Activated T-cell treated with anti-CD3 and anti-CD28 coated beads, Interleukin-2, amount 50 U/mL, for 4 hours (primary cell): ENCODE results near the gene DHRS7B. TPM values are rescaled to one million over a fixed set of nuclear protein-coding genes. Genes with fewer than 3 reads are reported as not detected.
"Not testable (repeated sequence)": the region's sequence is repeated elsewhere in the genome, so short reads cannot be mapped to it uniquely, and the experiment has no call there.

Experiments used
- ATAC-seq, 2 donors: fragments of 200-7000 bp; cut with Tn5 transposase; one replicate each; pipeline ENCODE4 v1.10.0; 2021
- DNase-seq: peaks from one replicate; pipeline ENCODE4 v3.0.0-alpha.2; 2020
- H3K27me3 Mint-ChIP-seq: one replicate; pipeline ENCODE4 v1.8.0; 2021; ENCODE audit warnings: low read depth, mixed read lengths
- H3K36me3 Mint-ChIP-seq: one replicate; pipeline ENCODE4 v1.8.0; 2022; ENCODE audit warnings: mixed read lengths; ENCODE audit not compliant: insufficient read depth
- H3K4me1 Mint-ChIP-seq: one replicate; pipeline ENCODE4 v1.8.0; 2021; ENCODE audit warnings: low read depth, mixed read lengths
- H3K4me3 Mint-ChIP-seq: one replicate; pipeline ENCODE4 v1.8.0; 2021; ENCODE audit warnings: mild to moderate bottlenecking, moderate library complexity, mixed read lengths
- H3K9me3 Mint-ChIP-seq: one replicate; pipeline ENCODE4 v1.8.0; 2021; ENCODE audit warnings: mixed read lengths
- total RNA-seq, 3 donors: library from RNA; stranded (reverse); gene quantifications; one replicate each; pipeline ENCODE4 v1.2.1, GENCODE V29; 2021

DHRS7B gene
- total RNA-seq, 3 donors from 2014 or later = 13.3 to 17.1 (median 15.8) TPM

DNA sequence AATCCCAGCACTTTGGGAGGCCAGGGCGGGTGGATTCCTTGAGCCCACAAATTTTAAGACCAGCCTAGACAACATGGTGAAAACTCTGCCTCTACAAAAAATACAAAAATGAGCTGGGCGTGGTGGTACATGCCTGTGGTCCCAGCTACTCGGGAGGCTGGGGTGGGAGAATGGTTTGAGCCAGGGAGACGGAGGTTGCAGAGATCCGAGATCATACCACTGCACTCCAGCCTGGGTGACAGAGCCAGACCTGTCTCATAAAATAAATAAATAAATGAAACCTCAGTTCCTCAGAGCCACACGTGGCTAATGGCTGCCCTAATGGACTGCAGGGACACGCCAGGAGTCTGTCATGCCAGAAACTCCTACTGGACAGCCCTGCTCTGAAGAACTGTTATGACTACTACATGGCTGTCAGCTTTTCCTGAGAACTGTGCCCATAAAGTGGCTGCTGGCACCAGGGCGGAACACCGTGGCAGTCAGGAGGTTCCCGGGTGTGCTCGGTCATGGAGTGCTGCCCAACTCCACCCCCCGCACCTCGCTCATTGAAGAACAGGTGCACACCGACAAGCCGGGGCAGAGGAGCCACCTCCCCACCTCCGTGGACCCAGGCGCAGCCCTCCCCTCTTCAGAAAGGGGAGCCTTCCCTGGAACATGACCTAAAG, 82.9 kb downstream of the DHRS7B start:
- Mint-ChIP-seq H3K4me3 (no peak overlapping the region), H3K27me3 (no peaks in the 10 kb centered on the region), H3K36me3 (peaks cover 1% of the 10 kb centered on the region), H3K4me1 (peaks cover 52% of the 10 kb centered on the region), H3K9me3 (no peaks in the 10 kb centered on the region)
- no peak for ATAC-seq
- DNase-seq = no peak

DNA sequence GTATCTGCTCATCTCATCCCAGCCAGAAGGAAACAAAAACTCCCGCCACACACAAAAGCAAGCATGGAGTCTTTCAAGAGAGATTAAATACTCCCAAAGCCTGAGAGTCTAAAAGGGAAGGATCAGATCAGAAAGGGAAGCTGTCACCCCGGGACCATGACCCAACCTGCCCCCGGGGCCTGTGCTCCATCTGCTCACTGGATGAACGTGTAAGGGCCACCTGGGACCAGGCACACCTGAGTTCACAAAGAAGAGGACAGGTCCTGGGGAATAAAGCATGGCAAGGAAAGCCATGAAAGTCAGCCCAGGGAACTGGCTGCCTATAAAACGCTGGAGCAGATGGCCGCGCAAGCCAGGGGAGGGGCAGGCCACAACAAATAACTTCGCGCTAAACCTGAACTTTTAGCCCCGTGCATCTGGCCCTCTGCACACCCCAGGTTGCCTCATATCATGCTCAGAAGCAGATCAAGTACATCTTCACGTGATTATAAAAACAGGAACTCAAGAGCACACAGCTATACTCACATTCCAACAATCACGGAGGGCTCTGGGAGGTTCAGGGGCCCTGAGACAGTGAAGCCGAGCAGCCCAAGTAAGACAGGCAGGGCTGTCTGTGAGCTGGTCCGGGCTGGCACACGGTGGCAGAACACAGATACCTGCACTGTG, 83.8 kb downstream of the DHRS7B start:
- no peak for DNase-seq
- H3K36me3 Mint-ChIP-seq = peaks cover 1% of the 10 kb centered on the region
- H3K9me3 Mint-ChIP-seq = no peaks in the 10 kb centered on the region
- H3K4me3 Mint-ChIP-seq = no peak overlapping the region
- H3K27me3 Mint-ChIP-seq = no peaks in the 10 kb centered on the region
- H3K4me1 Mint-ChIP-seq = peaks cover 52% of the 10 kb centered on the region
- ATAC-seq = no peak

DNA sequence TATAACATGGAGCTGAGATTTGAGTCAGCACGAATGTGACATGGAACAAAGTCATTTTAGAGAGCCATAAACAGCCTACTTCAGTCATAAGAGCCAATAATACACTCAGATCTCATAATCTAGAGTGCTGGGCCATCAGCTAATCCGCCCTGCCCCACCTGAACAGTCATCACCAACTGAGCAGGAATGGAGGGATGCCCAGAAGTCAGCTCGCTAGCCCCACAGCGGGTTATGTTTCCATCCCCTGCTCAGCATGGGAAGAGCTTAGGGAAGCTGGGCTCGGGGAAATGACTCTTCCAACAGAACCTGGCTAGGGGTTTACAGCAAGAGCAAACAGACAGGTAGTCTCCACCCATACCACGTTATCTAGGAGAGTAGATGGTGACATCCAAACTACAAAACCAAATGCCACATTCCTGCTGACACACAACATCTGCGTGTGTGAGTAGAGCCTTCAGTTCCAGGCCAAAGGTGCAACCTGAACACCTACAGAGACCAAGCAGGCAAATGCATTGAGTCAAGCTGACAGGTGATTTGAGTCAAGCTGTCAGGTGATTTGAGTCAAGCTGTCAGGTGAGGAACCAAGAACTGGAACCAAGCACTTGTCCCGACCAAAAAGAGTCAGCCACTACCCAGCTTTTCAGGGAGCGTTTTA, 85.2 kb downstream of the DHRS7B start:
- no peaks in the 10 kb centered on the region for H3K27me3 Mint-ChIP-seq
- DNase-seq = no peak
- peak overlapping the region; percentile 94 for H3K4me3 Mint-ChIP-seq
- no peak for ATAC-seq
- H3K4me1 Mint-ChIP-seq = peaks cover 58% of the 10 kb centered on the region
- peaks cover 1% of the 10 kb centered on the region for H3K36me3 Mint-ChIP-seq
- no peaks in the 10 kb centered on the region for H3K9me3 Mint-ChIP-seq

DNA sequence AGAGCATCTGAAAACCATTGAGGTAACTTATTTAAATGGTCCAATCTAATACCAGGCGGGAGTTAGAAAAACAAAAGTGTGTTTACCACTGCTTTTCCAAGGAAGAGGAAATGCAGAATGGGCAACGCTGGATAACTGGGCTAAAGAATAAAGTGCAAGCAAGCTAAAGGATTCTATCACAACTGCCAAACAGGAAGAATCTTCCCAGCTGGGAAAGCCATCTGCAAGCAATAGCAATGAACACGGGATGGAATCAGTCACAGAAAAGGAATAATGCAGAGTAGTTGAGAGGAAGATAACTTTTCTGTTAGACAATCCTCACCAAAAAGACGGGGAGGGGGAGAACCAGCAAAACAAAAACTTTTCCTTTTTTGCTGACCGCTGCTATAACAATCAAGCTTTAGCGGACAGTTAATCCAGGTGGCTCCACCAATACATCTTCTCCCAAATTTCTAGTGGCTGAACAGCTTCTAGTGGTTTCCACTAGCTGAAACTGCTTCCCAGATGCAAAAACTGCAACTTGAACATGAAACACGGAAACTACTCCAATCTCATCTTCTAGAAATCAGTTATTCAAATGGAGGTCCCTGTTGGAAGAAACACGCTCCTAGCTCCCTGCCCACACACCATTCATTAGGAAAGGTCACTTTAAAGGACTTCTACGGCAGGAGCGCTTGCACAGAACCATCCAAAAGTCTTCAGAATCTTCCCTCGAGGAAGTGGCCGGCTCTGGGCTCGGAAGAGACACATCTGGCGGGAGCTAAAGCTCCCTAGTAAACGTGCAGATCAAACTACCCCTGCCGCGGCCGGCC, 86.3 kb downstream of the DHRS7B start:
- Mint-ChIP-seq H3K4me1 (peaks cover 60% of the 10 kb centered on the region), H3K9me3 (no peaks in the 10 kb centered on the region), H3K4me3 (peak overlapping the region; percentile 94), H3K36me3 (peaks cover 1% of the 10 kb centered on the region), H3K27me3 (no peaks in the 10 kb centered on the region)
- ATAC-seq (no peak), DNase-seq (no peak)

DNA sequence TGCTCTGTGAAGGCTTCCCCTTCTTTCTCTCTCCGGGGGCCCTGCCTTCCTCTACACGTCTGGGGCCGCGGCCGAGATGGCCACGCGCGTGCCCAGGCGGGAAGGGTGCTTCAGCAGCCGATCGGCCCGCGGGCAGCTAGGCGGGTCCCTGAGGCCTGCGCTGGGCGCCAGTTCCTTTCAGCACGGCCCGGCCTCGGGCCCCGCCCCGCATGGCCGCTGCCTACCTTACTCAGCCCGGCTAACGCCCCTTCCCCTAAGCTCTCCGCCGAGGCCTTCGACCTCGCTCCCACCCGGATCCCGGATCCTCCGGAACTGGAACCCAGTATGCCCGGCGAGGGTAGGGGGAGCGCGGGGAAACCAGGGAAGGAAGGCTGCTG, 86.9 kb downstream of the DHRS7B start:
- H3K36me3 Mint-ChIP-seq = peaks cover 2% of the 10 kb centered on the region
- H3K4me3 Mint-ChIP-seq = peak overlapping the region; percentile 94
- no peaks in the 10 kb centered on the region for H3K27me3 Mint-ChIP-seq
- no peaks in the 10 kb centered on the region for H3K9me3 Mint-ChIP-seq
- peak; percentile 14 for DNase-seq
- peaks cover 63% of the 10 kb centered on the region for H3K4me1 Mint-ChIP-seq
- ATAC-seq = peak; percentile 7 to 18

DNA sequence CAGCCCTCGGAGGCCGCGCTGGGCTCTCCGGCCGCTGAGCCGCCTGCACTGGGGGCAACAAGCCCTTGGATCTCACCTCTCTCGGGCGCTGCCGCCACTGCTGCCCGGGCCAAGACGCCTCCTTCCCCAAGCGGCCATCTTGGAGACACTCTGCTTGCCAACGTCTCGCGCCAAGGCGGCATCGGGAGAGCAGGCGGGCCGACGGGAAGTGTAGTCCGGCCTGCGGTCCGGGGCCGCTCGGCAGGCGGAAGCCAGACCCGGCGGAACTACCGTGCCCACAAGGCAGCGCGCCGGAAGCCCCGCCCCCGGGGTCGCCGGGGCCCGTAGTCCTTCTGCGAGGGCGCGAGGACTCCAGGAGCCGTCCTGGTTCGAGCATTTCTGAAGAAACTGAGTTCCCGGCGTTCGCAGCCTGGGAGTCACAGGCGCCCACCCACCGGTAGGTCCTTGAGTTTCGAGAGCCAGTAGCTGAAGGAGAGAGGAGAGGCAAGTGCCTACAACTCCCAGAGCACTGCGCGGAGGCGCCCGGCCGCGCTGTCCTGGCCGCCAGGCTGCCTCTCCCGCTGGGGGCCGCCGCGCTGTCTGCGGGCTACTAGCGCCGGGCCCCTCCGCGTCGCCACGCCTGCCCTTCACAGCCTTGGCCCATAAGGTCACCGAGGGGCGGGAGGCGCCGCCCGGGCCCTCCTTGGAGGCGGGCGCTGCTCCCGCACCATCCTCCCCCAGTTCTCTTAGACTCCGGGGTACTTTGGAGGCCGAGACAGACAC, 87.4 kb downstream of the DHRS7B start, which contains the start of gene TMEM11:
TSS of gene TMEM11 (minus strand) at position 147 of the 762 bp plus-strand sequence. CDS start at position 138, 9 bp downstream.
- Mint-ChIP-seq H3K4me1 (peaks cover 64% of the 10 kb centered on the region), H3K36me3 (peaks cover 3% of the 10 kb centered on the region), H3K9me3 (no peaks in the 10 kb centered on the region), H3K4me3 (peak within 1 kb of the TSS; percentile 94), H3K27me3 (no peaks in the 10 kb centered on the region)
- ATAC-seq (peak; percentile 93 to 94), DNase-seq (peak; percentile 92)

DNA sequence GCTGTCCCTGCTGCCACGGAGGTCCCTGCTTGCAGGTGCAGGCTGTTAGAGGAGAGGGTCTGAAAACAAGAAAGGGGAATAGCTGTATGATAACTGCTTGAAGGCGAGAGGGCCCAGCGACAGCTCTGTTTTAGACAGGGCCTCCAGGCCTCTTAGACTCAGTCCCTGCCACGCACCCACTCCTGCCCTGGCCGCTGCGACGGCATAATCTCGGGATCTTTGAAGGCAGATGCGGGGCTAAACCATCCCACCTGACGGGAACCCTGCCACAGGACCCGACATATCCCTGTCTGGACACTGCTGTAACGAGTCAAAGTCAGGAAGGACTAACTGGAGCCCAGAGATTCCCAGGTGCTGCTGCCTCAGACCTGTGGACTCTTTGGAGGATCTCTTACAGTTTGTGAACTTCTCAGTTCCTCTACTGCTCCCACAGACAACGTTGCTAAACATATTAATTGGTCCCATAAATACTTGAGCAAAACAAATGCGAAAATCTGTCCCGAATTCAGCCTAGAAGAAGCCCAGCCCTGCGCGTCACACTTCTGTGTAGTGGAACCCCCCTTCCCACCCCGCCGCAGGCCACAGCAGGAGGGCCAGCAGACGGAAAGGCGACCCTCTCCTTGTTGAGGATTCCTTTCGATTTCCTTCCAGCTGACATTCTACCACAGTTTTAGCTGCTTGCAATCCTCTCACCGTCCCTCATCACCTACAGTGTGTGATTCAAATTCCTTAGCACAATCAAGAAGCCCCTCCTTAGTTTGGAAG, 88.2 kb downstream of the DHRS7B start:
- Mint-ChIP-seq H3K36me3 (peaks cover 3% of the 10 kb centered on the region), H3K4me1 (peaks cover 61% of the 10 kb centered on the region), H3K27me3 (no peaks in the 10 kb centered on the region), H3K4me3 (peak overlapping the region; percentile 94), H3K9me3 (no peaks in the 10 kb centered on the region)
- peak; percentile 0 for ATAC-seq
- no peak for DNase-seq

DNA sequence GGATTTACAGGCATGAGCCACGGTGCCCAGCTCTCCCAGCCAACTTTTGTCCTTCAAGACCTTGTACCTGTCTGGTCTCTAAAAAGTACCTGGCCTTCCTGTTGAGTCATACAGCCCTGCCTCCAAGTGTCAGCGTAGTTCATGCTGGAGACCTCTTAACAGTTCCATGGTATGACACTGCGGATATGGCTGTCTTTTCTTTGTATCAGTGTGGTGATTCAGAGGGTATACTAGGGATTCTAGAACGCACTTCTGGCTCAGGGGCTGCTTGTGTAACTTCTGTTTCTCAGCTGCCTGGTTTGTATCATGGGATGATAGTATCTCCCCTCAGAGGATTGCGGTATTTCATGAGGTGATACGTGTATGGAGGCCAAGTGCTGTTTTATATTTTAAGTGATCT, 89.2 kb downstream of the DHRS7B start:
- Mint-ChIP-seq H3K9me3 (no peaks in the 10 kb centered on the region), H3K27me3 (no peaks in the 10 kb centered on the region), H3K4me1 (peaks cover 52% of the 10 kb centered on the region), H3K4me3 (peak overlapping the region; percentile 94), H3K36me3 (peaks cover 3% of the 10 kb centered on the region)
- ATAC-seq = no peak
- DNase-seq = no peak

DNA sequence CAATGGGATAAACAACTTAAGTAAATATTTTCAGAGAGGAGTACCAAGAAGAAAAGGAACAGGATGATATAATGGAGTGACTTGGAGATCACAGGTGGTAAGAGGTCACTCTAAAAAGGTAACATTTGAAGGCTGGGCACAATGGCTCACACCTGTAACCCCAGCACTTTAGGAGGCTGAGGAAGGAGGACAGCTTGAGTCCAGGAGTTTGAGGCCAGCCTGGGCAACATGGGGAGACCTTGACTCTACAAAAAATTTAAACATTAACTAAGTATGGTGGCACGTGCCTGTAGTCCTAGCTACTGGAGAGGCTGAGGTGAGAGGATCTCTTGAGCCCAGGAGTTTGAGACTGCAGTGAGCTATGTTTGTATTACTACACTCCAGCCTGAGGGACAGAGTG, 90.6 kb downstream of the DHRS7B start:
- Mint-ChIP-seq H3K9me3 (peaks cover 4% of the 10 kb centered on the region), H3K36me3 (peaks cover 11% of the 10 kb centered on the region), H3K4me1 (peaks cover 38% of the 10 kb centered on the region), H3K27me3 (no peaks in the 10 kb centered on the region), H3K4me3 (peak overlapping the region; percentile 46)
- DNase-seq = no peak
- ATAC-seq = no peak

DNA sequence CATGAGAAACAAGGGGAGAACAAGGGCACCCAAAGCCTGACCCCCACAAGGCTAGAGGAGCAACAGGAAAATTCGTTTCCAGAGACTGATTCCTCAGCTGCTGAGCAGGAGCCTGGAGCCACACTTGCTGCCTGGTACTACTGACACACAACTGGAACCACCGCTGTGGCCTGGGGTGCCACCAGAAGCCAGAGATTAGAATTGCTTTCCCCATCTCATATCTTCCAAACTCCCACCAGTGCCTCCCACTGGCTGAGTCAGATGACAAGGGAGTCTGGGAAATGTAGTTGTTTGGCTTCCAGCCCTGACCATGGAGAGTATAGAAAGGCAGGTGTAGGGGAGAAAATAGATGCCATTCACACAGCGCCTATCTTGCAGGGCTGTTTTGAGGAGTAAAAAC, 91.3 kb downstream of the DHRS7B start:
- Mint-ChIP-seq H3K36me3 (peaks cover 14% of the 10 kb centered on the region), H3K4me3 (no peak overlapping the region), H3K4me1 (peaks cover 32% of the 10 kb centered on the region), H3K9me3 (peaks cover 4% of the 10 kb centered on the region), H3K27me3 (no peaks in the 10 kb centered on the region)
- ATAC-seq (no peak), DNase-seq (no peak)

DNA sequence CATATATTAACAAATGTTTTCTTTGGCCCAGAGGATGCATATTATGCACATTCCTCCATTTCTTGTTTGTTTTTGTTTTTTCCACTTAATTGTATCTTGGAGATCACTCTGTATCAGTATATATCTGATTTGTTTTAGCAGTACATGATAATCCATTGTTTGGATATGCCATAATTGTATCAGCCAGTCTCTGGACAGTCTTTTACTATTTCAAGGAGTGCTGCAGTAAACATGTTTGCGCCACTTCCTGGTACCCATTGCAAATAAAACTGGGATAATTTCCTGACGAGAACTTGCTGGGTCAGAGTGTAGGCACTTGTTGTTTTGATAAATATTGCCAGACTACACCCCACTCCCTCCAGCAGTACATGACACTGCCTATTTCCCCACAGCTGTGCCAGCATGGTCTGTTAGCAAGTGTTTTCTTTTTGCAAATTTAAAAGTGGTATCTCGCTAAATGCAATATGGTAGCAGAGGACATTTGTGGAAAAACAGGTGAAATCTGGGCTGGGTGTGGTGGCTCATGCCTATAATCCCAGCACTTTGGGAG, 92.1 kb downstream of the DHRS7B start:
- DNase-seq = no peak
- peaks cover 28% of the 10 kb centered on the region for H3K4me1 Mint-ChIP-seq
- no peak overlapping the region for H3K4me3 Mint-ChIP-seq
- H3K9me3 Mint-ChIP-seq = peaks cover 4% of the 10 kb centered on the region
- ATAC-seq = no peak
- no peaks in the 10 kb centered on the region for H3K27me3 Mint-ChIP-seq
- H3K36me3 Mint-ChIP-seq = peaks cover 14% of the 10 kb centered on the region

DNA sequence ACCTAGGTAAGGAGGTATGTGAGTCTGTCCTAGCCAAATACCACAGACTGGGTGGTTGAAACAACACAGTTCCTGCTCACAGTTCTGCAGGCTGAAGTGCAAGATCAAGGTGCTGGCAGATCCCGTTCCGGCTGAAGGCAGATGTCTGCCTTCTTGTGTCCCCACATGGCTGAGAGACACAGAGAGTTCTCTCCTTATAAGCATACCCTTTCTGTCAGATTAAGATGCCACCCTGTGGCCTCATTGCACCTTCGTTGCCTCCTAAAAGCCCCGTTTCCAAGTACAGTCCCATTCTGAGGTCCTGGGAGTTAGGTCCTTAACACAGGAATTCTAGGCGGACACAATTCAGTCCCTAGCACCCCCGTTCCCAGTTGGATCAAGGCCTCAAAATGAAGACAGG, 96.3 kb downstream of the DHRS7B start:
- H3K4me3 Mint-ChIP-seq = no peak overlapping the region
- H3K9me3 Mint-ChIP-seq = peaks cover 4% of the 10 kb centered on the region
- ATAC-seq = no peak
- peaks cover 14% of the 10 kb centered on the region for H3K36me3 Mint-ChIP-seq
- peaks cover 3% of the 10 kb centered on the region for H3K4me1 Mint-ChIP-seq
- H3K27me3 Mint-ChIP-seq = no peaks in the 10 kb centered on the region
- no peak for DNase-seq

DNA sequence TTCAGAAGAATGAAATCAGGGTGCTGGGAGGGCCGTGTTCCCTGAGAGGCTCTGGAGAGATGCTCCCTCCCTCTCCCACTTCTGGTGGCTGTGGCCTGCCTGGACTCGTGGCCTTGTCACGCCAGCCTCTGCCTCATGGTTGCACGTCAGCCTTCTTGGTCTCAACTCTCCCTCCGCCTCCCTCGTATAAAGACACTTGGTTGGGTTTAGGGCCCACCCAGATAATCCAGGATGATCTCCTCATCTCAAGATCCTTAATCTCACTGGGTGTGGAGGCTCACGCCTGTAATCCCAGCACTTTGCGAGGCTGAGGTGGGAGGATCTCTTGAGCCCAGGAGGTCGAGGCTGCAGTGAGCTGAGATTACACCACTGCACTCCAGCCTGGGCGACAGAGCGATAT, 100.5 kb downstream of the DHRS7B start:
- H3K9me3 Mint-ChIP-seq, ATAC-seq, H3K36me3 Mint-ChIP-seq, H3K27me3 Mint-ChIP-seq, H3K4me3 Mint-ChIP-seq, H3K4me1 Mint-ChIP-seq, DNase-seq: not testable (repeated sequence)
